HCT116 (cell line): Measurements from ENCODE around the gene ANGPTL3. TPM values are rescaled to one million over a fixed set of nuclear protein-coding genes. Genes with fewer than 3 reads are reported as not detected.

Experiments used
- ATAC-seq: fragments of 200-7000 bp; cut with Tn5 transposase; 2 replicates; pipeline ENCODE4 v1.9.1; 2020; ENCODE audit warnings: mild to moderate bottlenecking, moderate library complexity
- BruUV-seq: library from RNA; stranded (reverse); fragments of 400-500 nt; replicated peaks from 2 replicates; lab custom pipeline; 2021; lab: Mats Ljungman, UMichigan
- CTCF ChIA-PET: fragments of 300-600 bp; sonication (Branson Sonifier 250); formaldehyde crosslinking; loops from one replicate; lab custom pipeline; 2021; ENCODE audit warnings: antibody characterized with exemption; lab: Charles Lee
- POLR2A ChIA-PET: fragments of 300-600, 350-600 bp; sonication (Branson Sonifier 250); formaldehyde crosslinking; loops from one replicate; lab custom pipeline; 2021; ENCODE audit warnings: antibody characterized with exemption; lab: Charles Lee
- RAD21 ChIA-PET, 2 experiments: fragments of 300-600 bp; sonication (Branson Sonifier 250); formaldehyde crosslinking; loops; one replicate each; lab custom pipeline; 2023; ENCODE audit warnings: low total read pairs in 2 of 2; ENCODE audit not compliant: uncharacterized antibody in 2 of 2, unreplicated experiment in 2 of 2, low non-redundant PET in 1 of 2; lab: Charles Lee
- DNase-seq: peaks from one replicate; pipeline ENCODE4 v3.0.0-alpha.2; 2010; ENCODE audit warnings: low read depth, low spot score
- H2AFZ ChIP-seq: fragments of 200-600 bp; shearing (Covaris generic), sonication (generic); 2 replicates; pipeline ENCODE4 v1.6.1; 2017; ENCODE audit warnings: low read depth, mixed run types, mixed read lengths, antibody characterized with exemption, low read length; ENCODE audit not compliant: poor library complexity, severe bottlenecking
- H3K27ac ChIP-seq: 2 replicates; pipeline ENCODE4 v1.5.1; 2012; ENCODE audit warnings: low read depth, low read length
- H3K27me3 ChIP-seq: fragments of 200-600 bp; sonication (generic); 2 replicates; pipeline ENCODE4 v1.6.1; 2016; ENCODE audit warnings: mixed run types, low read length, mixed read lengths; ENCODE audit not compliant: insufficient read depth
- H3K36me3 ChIP-seq, 2 experiments: fragments of 200-500 bp in 1 of 2; fragments of 200-600 bp in 1 of 2; sonication (Bioruptor generic) in 1 of 2; sonication (generic) in 1 of 2; 2 replicates each; pipeline versions ENCODE4 v1.5.1 to v1.6.1; 2014 to 2016; ENCODE audit warnings: low read length in 2 of 2, inconsistent platforms in 1 of 2, mixed read lengths in 1 of 2, mixed run types in 1 of 2; ENCODE audit not compliant: insufficient read depth in 2 of 2, control insufficient read depth in 1 of 2
- H3K4me1 ChIP-seq, 2 experiments: fragments of 200-600 bp in 1 of 2; sonication (generic) in 1 of 2; 2 replicates each; pipeline versions ENCODE4 v1.5.1 to v1.6.1; 2012 to 2017; ENCODE audit warnings: low read length in 2 of 2, inconsistent platforms in 1 of 2, mild to moderate bottlenecking in 1 of 2, mixed read lengths in 1 of 2, mixed run types in 1 of 2, moderate library complexity in 1 of 2; ENCODE audit not compliant: insufficient read depth in 2 of 2, control insufficient read depth in 1 of 2
- H3K4me2 ChIP-seq: fragments of 200-600 bp; sonication (generic); 2 replicates; pipeline ENCODE4 v1.6.1; 2017; ENCODE audit warnings: mixed run types, low read length, mixed read lengths
- H3K4me3 ChIP-seq, 2 experiments: fragments of 200-600 bp in 1 of 2; sonication (generic) in 1 of 2; replicated peaks in 1 of 2; 2 replicates each; pipeline ENCODE4 v1.5.1; 2011 to 2016; ENCODE audit warnings: low read length in 2 of 2, control low read depth in 1 of 2, low read depth in 1 of 2, mild to moderate bottlenecking in 1 of 2, mixed read lengths in 1 of 2, mixed run types in 1 of 2
- H3K79me2 ChIP-seq: fragments of 200-600 bp; sonication (generic); 2 replicates; pipeline ENCODE4 v1.6.1; 2017; ENCODE audit warnings: mild to moderate bottlenecking, mixed run types, low read length, moderate library complexity, mixed read lengths; ENCODE audit not compliant: insufficient read depth
- H3K9ac ChIP-seq: fragments of 200-600 bp; sonication (generic); 2 replicates; pipeline ENCODE4 v1.6.1; 2016; ENCODE audit warnings: low read length, mixed read lengths
- H3K9me2 ChIP-seq: fragments of 200-600 bp; sonication (generic), shearing (Covaris generic); 2 replicates; pipeline ENCODE4 v1.6.1; 2017; ENCODE audit warnings: mixed run types, mild to moderate bottlenecking, moderate library complexity; ENCODE audit not compliant: insufficient read depth
- H3K9me3 ChIP-seq, 2 experiments: fragments of 200-500 bp in 1 of 2; fragments of 200-600 bp in 1 of 2; sonication (Bioruptor generic) in 1 of 2; sonication (generic) in 1 of 2; 2 replicates each; pipeline ENCODE4 v1.6.1; 2014 to 2017; ENCODE audit warnings: low read length in 2 of 2, mixed read lengths in 2 of 2, inconsistent platforms in 1 of 2, low read depth in 1 of 2, mild to moderate bottlenecking in 1 of 2, mixed run types in 1 of 2, moderate library complexity in 1 of 2; ENCODE audit not compliant: control insufficient read depth in 1 of 2, insufficient read depth in 1 of 2
- H4K20me1 ChIP-seq: fragments of 200-600 bp; sonication (generic), shearing (Covaris generic); 2 replicates; pipeline ENCODE4 v1.6.1; 2017; ENCODE audit warnings: mixed run types, mild to moderate bottlenecking, moderate library complexity; ENCODE audit not compliant: insufficient read depth
- CBX3 ChIP-seq: IDR thresholded peaks from 2 replicates; pipeline ENCODE4 v1.6.1; 2012; ENCODE audit warnings: low read depth
- EGR1 ChIP-seq: IDR thresholded peaks from 2 replicates; pipeline ENCODE4 v1.6.1; 2012; ENCODE audit warnings: low read depth
- ELF1 ChIP-seq: IDR thresholded peaks from 2 replicates; pipeline ENCODE4 v1.6.1; 2012; ENCODE audit warnings: low read depth, borderline replicate concordance
- JUND ChIP-seq: IDR thresholded peaks from 2 replicates; pipeline ENCODE4 v1.6.1; 2012
- MAX ChIP-seq: IDR thresholded peaks from 2 replicates; pipeline ENCODE4 v1.6.1; 2012
- POLR2A ChIP-seq: IDR thresholded peaks from 2 replicates; pipeline ENCODE4 v1.7.0; 2011; ENCODE audit warnings: borderline replicate concordance; ENCODE audit not compliant: insufficient read depth, insufficient read length; ENCODE audit errors: extremely low read depth
- RAD21 ChIP-seq: IDR thresholded peaks from 2 replicates; pipeline ENCODE4 v1.6.1; 2012; ENCODE audit warnings: low read depth, mild to moderate bottlenecking
- SIN3A ChIP-seq: IDR thresholded peaks from 2 replicates; pipeline ENCODE4 v1.6.1; 2012; ENCODE audit warnings: low read depth
- SP1 ChIP-seq: IDR thresholded peaks from 2 replicates; pipeline ENCODE4 v1.6.1; 2012; ENCODE audit warnings: low read depth
- SRF ChIP-seq: IDR thresholded peaks from 2 replicates; pipeline ENCODE4 v1.6.1; 2012; ENCODE audit warnings: low read depth
- TCF7L2 ChIP-seq: IDR thresholded peaks from 2 replicates; pipeline ENCODE4 v1.7.0; 2011; ENCODE audit warnings: borderline replicate concordance, inconsistent platforms; ENCODE audit not compliant: insufficient read depth, insufficient read length; ENCODE audit errors: extremely low read depth
- ZFX ChIP-seq: fragments of 450-650 bp; IDR thresholded peaks from 2 replicates; pipeline ENCODE4 v1.6.1; 2017
- ZNF274 ChIP-seq: fragments of 200-500 bp; sonication (Bioruptor generic); IDR thresholded peaks from 2 replicates; pipeline ENCODE4 v1.6.1; 2014; ENCODE audit warnings: mild to moderate bottlenecking, low read depth, low read length, inconsistent platforms
- intact Hi-C: fragments of 100-400 bp; cut with micrococcal nuclease; formaldehyde crosslinking; loops from 2 replicates; pipeline ENCODE4 v1.10.0; 2022
- total RNA-seq: library from RNA; stranded (reverse); gene quantifications from one replicate; pipeline ENCODE4 v1.2.1, GENCODE V29; 2021; ENCODE audit not compliant: unreplicated experiment
- TF ChIP-seq, protein P1 (sequence below): IDR thresholded peaks from 2 replicates; pipeline ENCODE4 v1.6.1; 2012
- TF ChIP-seq, protein P2 (sequence below): IDR thresholded peaks from 2 replicates; pipeline ENCODE4 v1.6.1; 2011; ENCODE audit warnings: mild to moderate bottlenecking, low read length, moderate library complexity; ENCODE audit not compliant: insufficient replicate concordance; ENCODE audit errors: extremely low read depth

Gene ANGPTL3
- total RNA-seq, 1 experiment from 2014 or later: 0.07 TPM

GRCh38 chr1:62625415-62625814, 28.1 kb downstream of the ANGPTL3 start:
- Histone ChIP-seq H3K27me3 (no peaks in the 10 kb centered on the region), H2AFZ (no peak overlapping the region), H3K27ac (no peak overlapping the region), H3K9ac (no peak overlapping the region), H3K36me3 (no peaks in the 10 kb centered on the region), H3K4me3 (no peak overlapping the region), H3K79me2 (peaks cover 3% of the 10 kb centered on the region; the same call in 1 of the 2 replicates), H3K9me3 (no peaks in the 10 kb centered on the region), H3K9me2 (no peaks in the 10 kb centered on the region), H4K20me1 (no peaks in the 10 kb centered on the region), H3K4me2 (no peak overlapping the region), H3K4me1 (peaks cover 8 to 11% of the 10 kb centered on the region in 2 experiments)
- ChIA-PET RAD21 (no interaction called here), CTCF (no interaction called here), POLR2A (no interaction called here)
- ATAC-seq (no peak), DNase-seq (no peak)
- intact Hi-C loops: no loop called here
- BruUV-seq: no TSS peak
- no peak for TF ChIP-seq SP1
- TF ChIP-seq, all 23 proteins: peak for 0

DNA sequence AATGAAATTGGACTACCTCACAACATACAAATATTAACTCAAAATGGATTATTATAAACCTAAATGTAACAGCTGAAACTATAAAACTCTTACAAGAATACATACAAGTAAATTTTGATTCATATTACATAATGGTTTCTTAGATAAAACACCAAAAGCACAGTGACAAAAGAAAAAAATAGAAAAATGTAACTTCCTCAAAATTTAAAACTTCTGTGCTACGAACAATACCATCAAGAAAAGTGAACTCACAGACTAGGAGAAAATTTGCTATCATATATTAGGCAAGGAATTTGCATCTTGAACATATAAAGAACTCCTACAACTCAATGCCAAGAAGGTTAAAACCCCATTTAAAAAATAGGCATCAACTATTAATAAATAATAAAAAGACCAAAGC, 31.2 kb downstream of the ANGPTL3 start:
- H3K27ac ChIP-seq: no peak overlapping the region
- ATAC-seq: no peak
- no peak overlapping the region for H2AFZ ChIP-seq
- RAD21 ChIA-PET: no interaction called here
- H3K79me2 ChIP-seq: peaks cover 3% of the 10 kb centered on the region; the same call in 1 of the 2 replicates
- no peak for DNase-seq
- H3K9me2 ChIP-seq: no peaks in the 10 kb centered on the region
- no TSS peak for BruUV-seq
- TF ChIP-seq JUND (no peak), SRF (no peak), SP1 (no peak), ELF1 (no peak), SIN3A (no peak), ZFX (no peak), EGR1 (no peak), ZNF274 (no peak), CBX3 (no peak), POLR2A (no peak), MAX (no peak), TCF7L2 (no peak), RAD21 (no peak)
- TF ChIP-seq, protein P1, sequence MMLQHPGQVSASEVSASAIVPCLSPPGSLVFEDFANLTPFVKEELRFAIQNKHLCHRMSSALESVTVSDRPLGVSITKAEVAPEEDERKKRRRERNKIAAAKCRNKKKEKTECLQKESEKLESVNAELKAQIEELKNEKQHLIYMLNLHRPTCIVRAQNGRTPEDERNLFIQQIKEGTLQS: no peak
- TF ChIP-seq, protein P2, sequence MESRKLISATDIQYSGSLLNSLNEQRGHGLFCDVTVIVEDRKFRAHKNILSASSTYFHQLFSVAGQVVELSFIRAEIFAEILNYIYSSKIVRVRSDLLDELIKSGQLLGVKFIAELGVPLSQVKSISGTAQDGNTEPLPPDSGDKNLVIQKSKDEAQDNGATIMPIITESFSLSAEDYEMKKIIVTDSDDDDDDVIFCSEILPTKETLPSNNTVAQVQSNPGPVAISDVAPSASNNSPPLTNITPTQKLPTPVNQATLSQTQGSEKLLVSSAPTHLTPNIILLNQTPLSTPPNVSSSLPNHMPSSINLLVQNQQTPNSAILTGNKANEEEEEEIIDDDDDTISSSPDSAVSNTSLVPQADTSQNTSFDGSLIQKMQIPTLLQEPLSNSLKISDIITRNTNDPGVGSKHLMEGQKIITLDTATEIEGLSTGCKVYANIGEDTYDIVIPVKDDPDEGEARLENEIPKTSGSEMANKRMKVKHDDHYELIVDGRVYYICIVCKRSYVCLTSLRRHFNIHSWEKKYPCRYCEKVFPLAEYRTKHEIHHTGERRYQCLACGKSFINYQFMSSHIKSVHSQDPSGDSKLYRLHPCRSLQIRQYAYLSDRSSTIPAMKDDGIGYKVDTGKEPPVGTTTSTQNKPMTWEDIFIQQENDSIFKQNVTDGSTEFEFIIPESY: no peak
- CTCF ChIA-PET: no interaction called here
- no peaks in the 10 kb centered on the region for H3K4me1 ChIP-seq
- intact Hi-C loops: no loop called here
- H3K36me3 ChIP-seq: peaks cover 0 to 3% of the 10 kb centered on the region in 2 experiments; a peak in 1 of 4 replicates
- POLR2A ChIA-PET: interaction anchor here (0.6 kb wide), 1 partner anchor 11 kb away, joined by 3 read pairs; no protein-coding TSS in a partner anchor
- H3K27me3 ChIP-seq: no peaks in the 10 kb centered on the region
- no peak overlapping the region for H3K4me3 ChIP-seq
- no peak overlapping the region for H3K9ac ChIP-seq
- H3K4me2 ChIP-seq: no peak overlapping the region
- H3K9me3 ChIP-seq: no peaks in the 10 kb centered on the region
- H4K20me1 ChIP-seq: no peaks in the 10 kb centered on the region
